GM13977 (cell line): Measurements from ENCODE around the gene RIMBP2.

Experiments used
- DNase-seq: peaks from one replicate; pipeline ENCODE4 v3.0.0; 2012; ENCODE audit warnings: low spot score
- CTCF ChIP-seq: IDR thresholded peaks from 2 replicates; pipeline ENCODE4 v1.5.1; 2012; ENCODE audit warnings: mild to moderate bottlenecking, control low read depth; ENCODE audit not compliant: insufficient read depth; ENCODE audit errors: extremely low read depth, missing control alignments
- in situ Hi-C: fragments of 300-500 bp; cut with MboI; formaldehyde crosslinking; loops from one replicate; pipeline ENCODE4 v1.12.0; 2022; ENCODE audit warnings: low sequenced_read_pairs, low pct_unique_long_range_greater_than_20kb, mixed read lengths, inconsistent platforms; ENCODE audit not compliant: unreplicated experiment

Gene RIMBP2

GRCh38 chr12:130628304-130628703, 87.8 kb downstream of the RIMBP2 start:
- no peak for DNase-seq
- in situ Hi-C loops: no loop called here
- no peak for TF ChIP-seq CTCF

- DNase-seq: no peak
- TF ChIP-seq CTCF: no peak
- in situ Hi-C loops: no loop called here
These were observed 88.9 kb downstream of the RIMBP2 start for GRCh38 chr12:130627175-130627574.

- no peak for DNase-seq
- in situ Hi-C loops: no loop called here
- TF ChIP-seq CTCF: no peak
These were observed 89.5 kb downstream of the RIMBP2 start for GRCh38 chr12:130626601-130627000.

- in situ Hi-C loops: no loop called here
- no peak for TF ChIP-seq CTCF
- no peak for DNase-seq
These were observed 90.9 kb downstream of the RIMBP2 start for GRCh38 chr12:130625201-130625600.

GRCh38 chr12:130622803-130623202, 93.3 kb downstream of the RIMBP2 start:
- DNase-seq: no peak
- no peak for TF ChIP-seq CTCF
- in situ Hi-C loops: no loop called here

GRCh38 chr12:130621696-130622298, 94.3 kb downstream of the RIMBP2 start:
- DNase-seq: no peak
- in situ Hi-C loops: no loop called here
- TF ChIP-seq CTCF: no peak

GRCh38 chr12:130620756-130621155, 95.3 kb downstream of the RIMBP2 start:
- in situ Hi-C loops: no loop called here
- no peak for DNase-seq
- no peak for TF ChIP-seq CTCF
